ENCODE measurements around the gene HNRNPDL. TPM values are rescaled to one million over a fixed set of nuclear protein-coding genes. Genes with fewer than 3 reads are reported as not detected.
"Not testable (repeated sequence)": the region's sequence is repeated elsewhere in the genome, so short reads cannot be mapped to it uniquely, and the experiment has no call there.

Gene HNRNPDL
- total RNA-seq, 1 donor from 2014 or later, result 111 TPM

DNA sequence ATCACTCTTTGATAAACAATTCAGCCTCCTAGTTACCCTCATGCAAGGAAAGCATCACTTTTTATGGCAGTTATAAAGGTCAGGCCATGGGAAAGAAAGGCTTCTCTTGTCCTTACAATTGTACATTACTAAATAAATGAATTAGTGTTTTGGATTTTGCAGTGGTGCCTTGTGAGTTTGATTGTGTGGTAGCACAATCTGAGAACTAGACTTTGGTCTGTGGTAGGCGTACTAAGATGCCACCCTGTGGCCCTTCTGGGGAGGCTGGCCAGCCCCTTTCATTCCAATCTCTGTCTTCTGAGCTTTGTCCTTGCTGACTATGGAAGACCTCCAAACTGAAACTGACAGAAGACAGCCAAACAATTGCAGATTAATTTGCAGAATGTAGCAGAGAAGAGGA lies 41.9 kb downstream of the HNRNPDL start:
- DNase-seq (ENCODE audit: low read depth in 2 of 2), result no peak

DNA sequence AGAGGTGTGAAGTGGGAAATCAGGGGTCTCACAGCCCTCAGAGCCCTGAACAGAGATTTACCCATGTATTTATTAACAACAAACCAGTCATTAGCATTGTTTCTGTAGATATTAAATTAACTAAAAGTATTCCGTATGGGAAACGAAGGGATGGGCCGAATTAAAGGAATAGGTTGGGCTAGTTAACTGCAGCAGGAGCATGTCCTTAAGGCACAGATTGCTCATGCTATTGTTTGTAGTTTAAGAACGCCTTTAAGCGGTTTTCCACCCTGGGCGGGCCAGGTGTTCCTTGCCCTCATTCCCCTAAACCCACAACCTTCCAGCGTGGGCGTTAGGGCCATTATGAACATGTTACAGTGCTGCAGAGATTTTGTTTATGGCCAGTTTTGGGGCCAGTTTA lies 44.0 kb downstream of the HNRNPDL start:
- not testable (repeated sequence) for DNase-seq (ENCODE audit: low read depth in 2 of 2)

GRCh38 chr4:82382751-82383150 lies 47.5 kb downstream of the HNRNPDL start:
- DNase-seq (ENCODE audit: low read depth in 2 of 2), result no peak

DNA sequence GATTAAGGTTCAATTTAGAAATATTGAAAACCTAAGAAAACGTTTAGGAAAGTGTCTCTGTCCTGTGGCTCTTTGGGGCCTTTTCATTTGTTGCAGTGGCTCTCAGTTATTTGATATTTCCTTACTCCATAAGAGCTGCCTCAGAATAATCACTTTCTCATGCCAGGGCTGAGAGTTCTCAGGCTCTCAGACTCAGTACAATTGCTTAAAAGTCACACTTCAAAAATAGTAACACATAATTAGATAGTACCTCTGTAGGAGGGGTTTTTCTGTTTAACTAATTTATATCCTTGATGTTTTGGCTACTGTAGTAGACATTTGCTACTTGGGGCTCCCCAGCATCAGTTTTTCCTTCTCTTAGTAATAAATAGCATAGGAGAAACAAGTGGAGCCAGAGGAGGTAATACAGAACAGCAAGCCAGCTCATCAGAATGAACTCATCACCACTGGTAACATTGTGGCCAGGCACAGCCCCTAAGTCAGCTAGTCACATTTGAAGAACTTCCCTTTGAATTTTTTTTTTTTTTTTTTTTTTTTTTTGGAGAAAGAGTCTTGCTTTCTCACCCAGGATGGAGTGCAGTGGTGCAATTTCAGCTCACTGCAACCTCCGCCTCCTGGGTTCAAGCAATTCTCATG lies 48.5 kb downstream of the HNRNPDL start:
- no peak for DNase-seq (ENCODE audit: low read depth in 2 of 2)

- no peak for DNase-seq (ENCODE audit: low read depth in 2 of 2)
Observed at GRCh38 chr4:82381235-82381634, 49.0 kb downstream of the HNRNPDL start.

GRCh38 chr4:82380831-82381230 lies 49.4 kb downstream of the HNRNPDL start:
- DNase-seq (ENCODE audit: low read depth in 2 of 2), result no peak

- no peak for DNase-seq (ENCODE audit: low read depth in 2 of 2)
Observed at GRCh38 chr4:82380344-82380743, 49.9 kb downstream of the HNRNPDL start.

GRCh38 chr4:82376109-82376508 lies 54.2 kb downstream of the HNRNPDL start:
- no peak for DNase-seq (ENCODE audit: low read depth in 2 of 2)

- DNase-seq (ENCODE audit: low read depth in 2 of 2), result peak; percentile 94 to 99
Observed at GRCh38 chr4:82373816-82374625, 56.2 kb downstream of the HNRNPDL start, which contains the start of gene HNRNPD. Gene HNRNPD (minus strand): TSS chr4:82373991. CDS start chr4:82373678, 313 bp downstream.

- no peak for DNase-seq (ENCODE audit: low read depth in 2 of 2)
Observed at GRCh38 chr4:82373486-82373815, 56.8 kb downstream of the HNRNPDL start.

Other genes with a start within 250 kb of the HNRNPDL start
- 24.9 and 26.8 TPM in 2 replicates for gene HNRNPD, start 56.5 kb downstream of the HNRNPDL start, total RNA-seq
- 35.3 and 42.4 TPM in 2 replicates for gene ENOPH1, start 128 bp upstream of the HNRNPDL start, total RNA-seq
- 7.1 and 13.0 TPM in 2 replicates for gene TMEM150C, start 131.5 kb upstream of the HNRNPDL start, total RNA-seq